ENCODE results near the gene SYT12.

GRCh38 chr11:67059671-67060070, 36.7 kb downstream of the SYT12 start:
- TF ChIP-seq CTCF (IDR thresholded peaks at IDR 0.05) (no peak), POLR2A (IDR thresholded peaks at IDR 0.05) (no peak)

Data from Peyer's patch (tissue), 4 donors.